ENCODE results near the gene SST. TPM values are rescaled to one million over a fixed set of nuclear protein-coding genes. Genes with fewer than 3 reads are reported as not detected.

The SST gene
- total and polyA plus RNA-seq, 2 of the 13 experiments (the other 11 are each of a cell fraction or from before 2014, with no cell fraction given) = not detected

DNA sequence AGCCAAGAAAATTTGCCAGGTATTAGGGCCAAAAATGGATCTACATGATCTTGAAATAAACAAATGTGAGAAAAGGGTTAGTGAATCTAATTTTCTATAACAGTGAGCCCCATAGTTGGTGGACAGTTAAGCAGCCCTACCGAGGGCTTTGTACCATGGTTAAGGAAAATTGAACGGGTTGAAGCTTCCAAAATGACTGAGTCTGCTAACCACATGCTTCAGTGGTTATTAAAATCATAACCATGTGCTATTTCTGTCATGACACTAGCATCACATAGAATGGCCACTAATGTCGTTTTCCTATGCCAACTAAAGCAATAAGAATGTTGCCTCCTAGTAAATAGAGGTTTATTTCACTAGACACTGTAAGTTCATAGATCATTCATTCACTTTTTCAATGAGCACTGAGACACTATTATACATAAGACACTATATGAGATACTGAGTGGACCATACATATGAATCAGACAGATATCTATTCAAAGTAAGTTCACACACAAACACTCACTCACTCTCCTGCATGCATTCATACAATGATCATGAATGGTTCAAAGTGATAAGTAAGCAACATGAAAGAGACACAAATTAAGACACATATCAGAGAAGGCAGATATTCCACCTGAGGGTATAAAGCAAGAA, 4.3 kb downstream of the SST start:
- TF ChIP-seq GTF3A (CRISPR knock-in tag; conservative IDR thresholded peaks at IDR 0.05) = no peak
- TF ChIP-seq, protein P1, sequence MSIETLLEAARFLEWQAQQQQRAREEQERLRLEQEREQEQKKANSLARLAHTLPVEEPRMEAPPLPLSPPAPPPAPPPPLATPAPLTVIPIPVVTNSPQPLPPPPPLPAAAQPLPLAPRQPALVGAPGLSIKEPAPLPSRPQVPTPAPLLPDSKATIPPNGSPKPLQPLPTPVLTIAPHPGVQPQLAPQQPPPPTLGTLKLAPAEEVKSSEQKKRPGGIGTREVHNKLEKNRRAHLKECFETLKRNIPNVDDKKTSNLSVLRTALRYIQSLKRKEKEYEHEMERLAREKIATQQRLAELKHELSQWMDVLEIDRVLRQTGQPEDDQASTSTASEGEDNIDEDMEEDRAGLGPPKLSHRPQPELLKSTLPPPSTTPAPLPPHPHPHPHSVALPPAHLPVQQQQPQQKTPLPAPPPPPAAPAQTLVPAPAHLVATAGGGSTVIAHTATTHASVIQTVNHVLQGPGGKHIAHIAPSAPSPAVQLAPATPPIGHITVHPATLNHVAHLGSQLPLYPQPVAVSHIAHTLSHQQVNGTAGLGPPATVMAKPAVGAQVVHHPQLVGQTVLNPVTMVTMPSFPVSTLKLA (IDR thresholded peaks at IDR 0.05) = peak; percentile 82
- POLR2A ChIA-PET = no interaction called here
- Histone ChIP-seq H4K20me1 (ENCODE audit: insufficient read depth, low read length) (no peaks in the 10 kb centered on the region), H3K36me3 (replicated peaks in 1 of 2; ENCODE audit: control insufficient read depth in 1 of 2, insufficient read depth in 2 of 2, low read length in 2 of 2) (no peaks in the 10 kb centered on the region), H3K9me3 (ENCODE audit: low read length) (no peaks in the 10 kb centered on the region), H2AFZ (ENCODE audit: low read length) (no peak overlapping the region), H3K27me3 (ENCODE audit: control insufficient read depth in 1 of 2, insufficient read depth in 2 of 2, low read length in 2 of 2) (no peaks in the 10 kb centered on the region; a peak in 1 of 5 replicates), H3K27ac (ENCODE audit: extremely low read length, insufficient read depth, low read length) (no peak overlapping the region), H3K4me2 (ENCODE audit: low read depth, low read length) (no peak overlapping the region), H3K4me1 (ENCODE audit: insufficient read depth, low read length) (no peaks in the 10 kb centered on the region), H3K4me3 (replicated peaks in 1 of 3; ENCODE audit: insufficient read depth in 1 of 3, low read depth in 2 of 3, low read length in 3 of 3) (no peak overlapping the region), H3K9ac (ENCODE audit: insufficient read depth, low read depth, low read length) (no peak overlapping the region), H3K79me2 (ENCODE audit: insufficient read depth, low read length) (no peaks in the 10 kb centered on the region)
- ATAC-seq (no peak), FAIRE-seq (no peak), DNase-seq (ENCODE audit: low spot score) (no peak)
- CTCF ChIA-PET (ENCODE audit: low intra/inter-chr PET ratio, low total read pairs) = no interaction called here
- WGBS (ENCODE audit: low lambda C conversion rate) = 0% methylated on average over 3 of the region's 3 CpGs
- in situ Hi-C loops (cut with HindIII; ENCODE audit: extremely low pct_ligation_motif_present, low pct_unique_long_range_greater_than_20kb) = no loop called here
- intact Hi-C loops (cut with micrococcal nuclease; ENCODE audit: unreplicated experiment) = no loop called here
- BruUV-seq (replicated peaks) = no TSS peak

DNA sequence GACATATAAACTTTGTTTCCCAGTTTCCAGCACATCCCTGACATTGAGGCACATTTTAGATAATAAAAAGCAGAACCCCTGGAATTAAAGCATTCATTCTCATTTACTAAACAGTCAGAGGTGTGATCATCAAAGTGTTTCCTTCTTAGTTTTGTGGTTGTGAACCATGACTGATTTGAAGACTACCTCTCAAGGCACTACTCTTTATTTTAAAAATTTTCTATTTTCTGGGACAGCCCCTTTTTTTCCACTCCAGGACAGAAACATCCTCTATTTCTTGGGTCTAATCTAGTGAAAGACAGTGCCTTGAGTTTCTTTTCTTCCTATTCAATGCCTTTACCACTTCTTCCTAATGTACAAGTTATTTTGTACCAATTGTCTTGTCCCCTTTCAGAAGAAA, 5.2 kb downstream of the SST start:
- BruUV-seq (replicated peaks) = no TSS peak
- H3K9me3 ChIP-seq (ENCODE audit: low read length) = no peaks in the 10 kb centered on the region
- H2AFZ ChIP-seq (ENCODE audit: low read length) = no peak overlapping the region
- no peak overlapping the region for H3K27ac ChIP-seq (ENCODE audit: extremely low read length, insufficient read depth, low read length)
- H3K4me2 ChIP-seq (ENCODE audit: low read depth, low read length) = no peak overlapping the region
- no peak overlapping the region for H3K4me3 ChIP-seq (replicated peaks in 1 of 3; ENCODE audit: insufficient read depth in 1 of 3, low read depth in 2 of 3, low read length in 3 of 3)
- no peaks in the 10 kb centered on the region for H4K20me1 ChIP-seq (ENCODE audit: insufficient read depth, low read length)
- DNase-seq (ENCODE audit: low spot score) (no peak), FAIRE-seq (no peak), ATAC-seq (no peak)
- no peaks in the 10 kb centered on the region for H3K27me3 ChIP-seq (ENCODE audit: control insufficient read depth in 1 of 2, insufficient read depth in 2 of 2, low read length in 2 of 2)
- ChIA-PET POLR2A (no interaction called here), CTCF (ENCODE audit: low intra/inter-chr PET ratio, low total read pairs) (no interaction called here)
- H3K4me1 ChIP-seq (ENCODE audit: insufficient read depth, low read length) = no peaks in the 10 kb centered on the region
- TF ChIP-seq, protein P2, sequence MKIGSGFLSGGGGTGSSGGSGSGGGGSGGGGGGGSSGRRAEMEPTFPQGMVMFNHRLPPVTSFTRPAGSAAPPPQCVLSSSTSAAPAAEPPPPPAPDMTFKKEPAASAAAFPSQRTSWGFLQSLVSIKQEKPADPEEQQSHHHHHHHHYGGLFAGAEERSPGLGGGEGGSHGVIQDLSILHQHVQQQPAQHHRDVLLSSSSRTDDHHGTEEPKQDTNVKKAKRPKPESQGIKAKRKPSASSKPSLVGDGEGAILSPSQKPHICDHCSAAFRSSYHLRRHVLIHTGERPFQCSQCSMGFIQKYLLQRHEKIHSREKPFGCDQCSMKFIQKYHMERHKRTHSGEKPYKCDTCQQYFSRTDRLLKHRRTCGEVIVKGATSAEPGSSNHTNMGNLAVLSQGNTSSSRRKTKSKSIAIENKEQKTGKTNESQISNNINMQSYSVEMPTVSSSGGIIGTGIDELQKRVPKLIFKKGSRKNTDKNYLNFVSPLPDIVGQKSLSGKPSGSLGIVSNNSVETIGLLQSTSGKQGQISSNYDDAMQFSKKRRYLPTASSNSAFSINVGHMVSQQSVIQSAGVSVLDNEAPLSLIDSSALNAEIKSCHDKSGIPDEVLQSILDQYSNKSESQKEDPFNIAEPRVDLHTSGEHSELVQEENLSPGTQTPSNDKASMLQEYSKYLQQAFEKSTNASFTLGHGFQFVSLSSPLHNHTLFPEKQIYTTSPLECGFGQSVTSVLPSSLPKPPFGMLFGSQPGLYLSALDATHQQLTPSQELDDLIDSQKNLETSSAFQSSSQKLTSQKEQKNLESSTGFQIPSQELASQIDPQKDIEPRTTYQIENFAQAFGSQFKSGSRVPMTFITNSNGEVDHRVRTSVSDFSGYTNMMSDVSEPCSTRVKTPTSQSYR (CRISPR knock-in tag; IDR thresholded peaks at IDR 0.05; ENCODE audit: borderline replicate concordance) = no peak
- TF ChIP-seq JUN (CRISPR knock-in tag; IDR thresholded peaks at IDR 0.05) (no peak), AGO2 (optimal IDR thresholded peaks at IDR 0.05; ENCODE audit: low read depth, low read length) (no peak), ONECUT2 (CRISPR knock-in tag; IDR thresholded peaks at IDR 0.05) (no peak)
- TF ChIP-seq, protein P3, sequence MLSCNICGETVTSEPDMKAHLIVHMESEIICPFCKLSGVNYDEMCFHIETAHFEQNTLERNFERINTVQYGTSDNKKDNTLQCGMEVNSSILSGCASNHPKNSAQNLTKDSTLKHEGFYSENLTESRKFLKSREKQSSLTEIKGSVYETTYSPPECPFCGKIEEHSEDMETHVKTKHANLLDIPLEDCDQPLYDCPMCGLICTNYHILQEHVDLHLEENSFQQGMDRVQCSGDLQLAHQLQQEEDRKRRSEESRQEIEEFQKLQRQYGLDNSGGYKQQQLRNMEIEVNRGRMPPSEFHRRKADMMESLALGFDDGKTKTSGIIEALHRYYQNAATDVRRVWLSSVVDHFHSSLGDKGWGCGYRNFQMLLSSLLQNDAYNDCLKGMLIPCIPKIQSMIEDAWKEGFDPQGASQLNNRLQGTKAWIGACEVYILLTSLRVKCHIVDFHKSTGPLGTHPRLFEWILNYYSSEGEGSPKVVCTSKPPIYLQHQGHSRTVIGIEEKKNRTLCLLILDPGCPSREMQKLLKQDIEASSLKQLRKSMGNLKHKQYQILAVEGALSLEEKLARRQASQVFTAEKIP (CRISPR knock-in tag; IDR thresholded peaks at IDR 0.05; ENCODE audit: borderline replicate concordance) = no peak
- TF ChIP-seq, protein P4, sequence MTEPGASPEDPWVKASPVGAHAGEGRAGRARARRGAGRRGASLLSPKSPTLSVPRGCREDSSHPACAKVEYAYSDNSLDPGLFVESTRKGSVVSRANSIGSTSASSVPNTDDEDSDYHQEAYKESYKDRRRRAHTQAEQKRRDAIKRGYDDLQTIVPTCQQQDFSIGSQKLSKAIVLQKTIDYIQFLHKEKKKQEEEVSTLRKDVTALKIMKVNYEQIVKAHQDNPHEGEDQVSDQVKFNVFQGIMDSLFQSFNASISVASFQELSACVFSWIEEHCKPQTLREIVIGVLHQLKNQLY (CRISPR knock-in tag; IDR thresholded peaks at IDR 0.05) = no peak
- in situ Hi-C loops (cut with HindIII; ENCODE audit: extremely low pct_ligation_motif_present, low pct_unique_long_range_greater_than_20kb) (no loop called here), intact Hi-C loops (cut with micrococcal nuclease; ENCODE audit: unreplicated experiment) (no loop called here)
- no peaks in the 10 kb centered on the region for H3K36me3 ChIP-seq (replicated peaks in 1 of 2; ENCODE audit: control insufficient read depth in 1 of 2, insufficient read depth in 2 of 2, low read length in 2 of 2)
- no peak overlapping the region for H3K9ac ChIP-seq (ENCODE audit: insufficient read depth, low read depth, low read length)
- no peaks in the 10 kb centered on the region for H3K79me2 ChIP-seq (ENCODE audit: insufficient read depth, low read length)

Data from HepG2 (cell line).